AG08396 (cell line): ENCODE data around the gene GRAMD2A.

ENCODE experiments used
- DNase-seq: peaks from one replicate; pipeline ENCODE4 v3.0.0; 2012; ENCODE audit warnings: low spot score, mixed read lengths

Gene GRAMD2A

GRCh38 chr15:72133211-72133610 is 64.4 kb downstream of the GRAMD2A start:
- no peak for DNase-seq

- DNase-seq, result no peak
These were observed 65.7 kb downstream of the GRAMD2A start for GRCh38 chr15:72131922-72132321.

- DNase-seq, result no peak
These were observed 67.3 kb downstream of the GRAMD2A start for GRCh38 chr15:72130272-72130671.

GRCh38 chr15:72128359-72128758 is 69.2 kb downstream of the GRAMD2A start:
- no peak for DNase-seq

GRCh38 chr15:72127724-72128322 is 69.8 kb downstream of the GRAMD2A start:
- no peak for DNase-seq

GRCh38 chr15:72124218-72124617 is 73.4 kb downstream of the GRAMD2A start:
- no peak for DNase-seq

- peak; percentile 99 for DNase-seq
These were observed 79.3 kb downstream of the GRAMD2A start, which contains the start of the genes MYO9A and SENP8 for GRCh38 chr15:72118017-72118978. Gene MYO9A, minus strand, starts transcription at chr15:72118150. Its CDS starts 71,587 bp downstream, at chr15:72046563. Gene SENP8, plus strand, starts transcription at chr15:72118403. Its CDS starts 21,221 bp downstream, at chr15:72139624.

- peak; percentile 84 for DNase-seq
These were observed 80.0 kb downstream of the GRAMD2A start for GRCh38 chr15:72117486-72118016.

GRCh38 chr15:72116731-72117485 is 80.7 kb downstream of the GRAMD2A start:
- DNase-seq, result peak; percentile 16

GRCh38 chr15:72113347-72114031 is 84.1 kb downstream of the GRAMD2A start:
- no peak for DNase-seq

- no peak for DNase-seq
These were observed 84.8 kb downstream of the GRAMD2A start for GRCh38 chr15:72112805-72113204.

GRCh38 chr15:72112116-72112515 is 85.5 kb downstream of the GRAMD2A start:
- DNase-seq, result no peak

GRCh38 chr15:72110355-72110754 is 87.2 kb downstream of the GRAMD2A start:
- peak; percentile 36 for DNase-seq
